ENCODE results near the gene ATP10D.

Gene ATP10D

GRCh38 chr4:47485047-47485692 lies at the start of gene ATP10D:
ATP10D (plus strand) TSS chr4:47485275; CDS start chr4:47512541, 27,266 bp downstream.
- in situ Hi-C loops (cut with HindIII; ENCODE audit: low sequenced_read_pairs) = no loop called here

- in situ Hi-C loops (cut with HindIII; ENCODE audit: low sequenced_read_pairs) = no loop called here
Observed at GRCh38 chr4:47442980-47443379, 42.1 kb upstream of the ATP10D start.

- in situ Hi-C loops (cut with HindIII; ENCODE audit: low sequenced_read_pairs) = no loop called here
Observed at GRCh38 chr4:47444031-47444430, 41.0 kb upstream of the ATP10D start.

DNA sequence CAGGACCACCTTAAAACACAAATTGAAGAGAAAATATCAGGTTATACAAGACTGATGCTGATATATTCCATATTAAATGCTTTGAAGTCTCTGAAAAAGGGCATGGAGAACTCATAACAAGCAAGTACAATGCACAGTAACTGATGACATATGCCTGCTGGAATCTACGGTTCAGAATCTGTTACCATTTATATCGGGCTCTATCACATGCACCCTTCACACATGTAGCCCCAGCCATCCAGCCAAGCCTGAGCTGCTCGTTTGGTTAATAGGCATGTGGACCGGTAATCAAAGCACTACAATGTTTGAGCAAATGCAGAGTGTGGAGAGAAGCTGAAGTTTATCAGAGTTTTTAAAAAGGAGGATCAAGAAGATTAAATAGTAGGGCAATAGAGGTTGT lies 33.4 kb upstream of the ATP10D start:
- in situ Hi-C loops (cut with HindIII; ENCODE audit: low sequenced_read_pairs) = no loop called here

DNA sequence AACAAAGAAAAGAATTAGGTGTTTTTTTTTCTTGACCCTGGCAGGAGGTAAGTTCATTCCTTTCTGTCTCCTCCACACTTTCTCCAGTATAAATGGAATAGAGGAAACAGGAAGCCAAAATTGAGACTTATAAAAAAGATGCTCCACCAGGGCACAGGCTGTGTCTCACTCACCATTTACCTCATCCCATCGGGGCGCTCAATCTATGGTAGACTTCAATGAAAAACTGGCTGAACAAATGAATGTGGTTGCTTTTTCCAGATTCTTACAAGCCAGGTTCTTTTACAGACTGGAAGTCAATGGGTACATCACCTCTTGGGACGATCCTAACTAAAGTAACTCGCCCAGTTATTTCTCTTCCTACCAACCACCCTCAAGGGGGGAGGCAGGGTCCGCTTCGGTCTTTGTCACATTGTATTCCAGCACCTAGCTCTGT lies 22.3 kb upstream of the ATP10D start:
- in situ Hi-C loops (cut with HindIII; ENCODE audit: low sequenced_read_pairs) = no loop called here

DNA sequence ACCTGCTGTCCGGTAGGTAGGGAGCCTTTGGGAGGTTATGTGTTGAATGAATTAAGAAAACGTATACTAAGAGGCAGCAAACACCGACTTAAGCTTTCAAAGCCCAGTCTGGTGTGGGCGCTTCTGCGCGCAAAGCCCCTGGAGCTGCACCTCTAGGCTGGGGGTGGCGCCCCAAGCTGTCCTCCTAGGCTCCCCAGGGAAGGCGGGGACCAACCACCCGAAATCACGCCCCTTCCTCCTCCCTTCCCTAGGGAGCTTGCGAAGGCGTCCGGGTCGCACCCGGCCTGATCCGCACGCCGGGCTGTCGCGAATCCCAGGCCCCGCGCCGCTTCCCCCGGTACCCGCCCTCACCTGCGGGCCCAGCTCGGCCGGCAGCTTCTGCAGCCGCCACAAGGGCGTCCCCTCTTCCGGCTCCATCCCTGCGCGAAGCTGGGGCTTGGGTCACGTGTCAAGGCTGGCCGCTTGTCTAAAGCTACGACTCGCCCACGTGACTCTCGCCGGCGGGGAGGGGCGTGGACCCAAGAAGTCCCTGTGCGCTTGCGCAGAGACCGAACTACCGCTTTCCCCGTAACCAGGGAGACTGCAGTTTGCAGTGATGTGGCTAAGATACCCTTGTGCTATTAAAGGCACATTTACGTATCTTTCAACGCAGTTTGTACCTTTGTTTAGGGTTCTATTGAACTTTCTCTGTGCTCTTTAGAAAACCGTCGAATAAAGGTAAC lies 21.7 kb upstream of the ATP10D start, which contains the start of gene COMMD8:
COMMD8 (minus strand) TSS at position 468 of the 722 bp plus-strand sequence; CDS start at position 417, 51 bp downstream.
- in situ Hi-C loops (cut with HindIII; ENCODE audit: low sequenced_read_pairs) = no loop called here

DNA sequence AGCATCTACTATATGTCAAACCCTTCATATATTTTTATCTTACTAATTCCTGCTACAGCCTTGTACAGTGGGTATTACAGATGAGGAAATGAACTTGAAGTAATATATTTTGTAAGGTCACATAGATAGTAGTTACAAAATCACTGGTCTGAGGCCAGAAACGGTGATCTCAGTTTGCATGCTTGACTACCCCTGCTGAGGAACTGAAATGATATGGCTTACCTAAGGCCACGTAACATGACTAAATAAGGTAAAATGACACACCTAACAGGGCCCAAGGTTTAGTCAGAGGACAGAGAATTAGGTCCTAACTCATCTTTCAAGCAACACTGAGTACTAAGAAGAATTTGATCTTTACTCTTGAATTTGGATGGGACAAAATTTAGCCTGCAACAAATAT lies 20.1 kb upstream of the ATP10D start:
- in situ Hi-C loops (cut with HindIII; ENCODE audit: low sequenced_read_pairs) = no loop called here

DNA sequence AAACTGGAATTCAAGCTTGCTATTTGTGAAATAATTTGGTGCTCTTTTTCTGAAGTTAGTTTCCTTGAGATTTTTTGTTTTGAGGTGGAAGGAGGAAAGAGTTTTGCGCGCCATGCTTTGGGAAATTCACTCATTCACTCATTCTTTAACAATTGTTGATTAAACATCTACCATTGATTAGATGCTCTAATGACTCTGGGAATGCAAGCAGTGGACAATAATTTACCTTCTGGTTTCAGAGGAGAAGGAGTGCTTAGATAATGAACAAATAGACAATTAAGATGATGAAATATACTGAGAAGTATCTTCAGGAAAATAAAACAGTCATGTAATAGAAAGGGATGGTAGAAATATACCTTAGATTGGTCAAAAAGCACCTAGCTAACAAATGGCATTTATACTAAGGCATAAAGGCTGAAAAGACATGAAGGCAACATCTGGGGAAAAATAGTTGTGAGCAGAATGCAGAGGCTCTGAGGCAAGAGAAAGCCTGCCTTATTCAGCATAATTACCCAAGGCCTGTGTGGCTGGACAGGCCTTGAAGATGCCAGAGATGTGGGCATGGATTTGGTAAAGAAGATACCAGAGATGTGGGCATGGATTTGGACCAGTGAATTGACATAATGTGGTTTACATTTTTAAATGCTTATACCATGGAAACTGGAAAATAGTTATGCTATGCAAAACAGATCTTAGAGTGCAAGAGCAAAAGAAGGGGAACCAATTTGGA lies 18.9 kb upstream of the ATP10D start:
- in situ Hi-C loops (cut with HindIII; ENCODE audit: low sequenced_read_pairs) = no loop called here

- in situ Hi-C loops (cut with HindIII; ENCODE audit: low sequenced_read_pairs) = no loop called here
Observed at GRCh38 chr4:47468706-47469365, 16.2 kb upstream of the ATP10D start.

- in situ Hi-C loops (cut with HindIII; ENCODE audit: low sequenced_read_pairs) = no loop called here
Observed at GRCh38 chr4:47469951-47470350, 15.1 kb upstream of the ATP10D start.

- in situ Hi-C loops (cut with HindIII; ENCODE audit: low sequenced_read_pairs) = no loop called here
Observed at GRCh38 chr4:47471064-47471463, 14.0 kb upstream of the ATP10D start.

DNA sequence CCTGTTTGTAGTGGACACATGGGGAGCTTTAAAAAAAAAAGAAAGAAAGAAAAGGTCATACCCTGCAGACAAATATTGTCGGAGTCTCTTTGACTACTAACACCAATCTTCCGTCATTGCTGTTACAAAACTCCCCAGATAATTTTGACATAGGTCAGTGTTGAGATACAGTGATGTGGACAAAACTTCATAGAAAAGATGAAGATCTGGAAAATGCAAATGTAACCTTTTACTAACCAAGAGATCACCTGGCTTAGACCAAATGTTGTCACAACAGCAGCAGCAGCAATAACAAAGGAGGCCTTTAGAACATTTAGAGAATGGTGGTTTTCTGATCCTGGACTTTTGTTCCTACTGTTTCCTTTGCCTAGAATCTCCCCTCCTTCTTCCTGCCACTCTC lies 13.5 kb upstream of the ATP10D start:
- in situ Hi-C loops (cut with HindIII; ENCODE audit: low sequenced_read_pairs) = no loop called here

DNA sequence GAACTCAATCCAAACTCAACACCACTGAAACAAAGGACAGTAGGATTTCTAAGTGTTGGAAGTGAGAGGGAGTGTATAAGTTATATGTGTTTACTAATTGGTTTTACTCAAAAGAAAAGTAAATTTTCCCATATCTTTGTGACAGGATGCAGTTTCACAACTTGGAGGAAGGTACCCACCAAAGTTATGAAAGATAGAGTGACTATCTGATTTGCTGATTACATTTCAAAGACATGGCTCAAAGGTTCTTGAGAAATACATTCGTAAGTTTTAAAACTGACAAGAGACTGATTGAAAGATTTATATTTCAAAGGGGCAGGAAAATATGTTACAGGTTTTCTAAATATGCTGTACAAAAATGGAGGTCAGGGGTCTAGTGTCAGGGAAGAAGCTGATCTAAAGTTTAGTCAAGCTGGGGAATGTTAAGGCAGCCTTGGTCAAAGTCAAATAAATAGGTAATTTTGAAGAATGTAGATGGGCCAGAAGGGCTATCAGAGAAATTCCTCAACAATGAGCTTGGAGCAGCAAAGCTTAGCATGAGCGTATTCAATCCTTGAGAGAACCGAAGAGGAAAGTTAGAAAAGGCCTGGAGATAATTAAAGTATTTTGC lies 11.8 kb upstream of the ATP10D start:
- in situ Hi-C loops (cut with HindIII; ENCODE audit: low sequenced_read_pairs) = no loop called here

GRCh38 chr4:47474799-47475198 lies 10.3 kb upstream of the ATP10D start:
- in situ Hi-C loops (cut with HindIII; ENCODE audit: low sequenced_read_pairs) = no loop called here

- in situ Hi-C loops (cut with HindIII; ENCODE audit: low sequenced_read_pairs) = no loop called here
Observed at GRCh38 chr4:47475411-47475810, 9.7 kb upstream of the ATP10D start.

DNA sequence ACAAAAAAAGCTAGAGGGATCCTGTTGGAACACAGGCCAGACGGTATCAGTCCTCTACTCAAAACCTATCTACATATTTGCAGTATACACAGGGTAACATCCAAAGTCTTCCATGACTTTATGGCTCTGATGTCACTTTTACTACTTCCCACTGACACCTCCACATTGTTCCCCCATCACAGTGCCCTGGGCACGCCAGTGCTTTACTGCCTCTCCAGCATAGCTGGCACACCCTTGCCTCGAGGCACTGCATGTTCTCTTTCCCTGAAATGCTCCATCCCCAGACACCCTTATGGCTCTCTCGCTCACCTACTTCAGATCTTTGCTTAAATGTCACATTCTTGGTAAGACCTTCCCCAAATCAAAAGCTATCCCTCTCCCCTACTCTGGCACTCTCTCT lies 6.3 kb upstream of the ATP10D start:
- in situ Hi-C loops (cut with HindIII; ENCODE audit: low sequenced_read_pairs) = no loop called here

DNA sequence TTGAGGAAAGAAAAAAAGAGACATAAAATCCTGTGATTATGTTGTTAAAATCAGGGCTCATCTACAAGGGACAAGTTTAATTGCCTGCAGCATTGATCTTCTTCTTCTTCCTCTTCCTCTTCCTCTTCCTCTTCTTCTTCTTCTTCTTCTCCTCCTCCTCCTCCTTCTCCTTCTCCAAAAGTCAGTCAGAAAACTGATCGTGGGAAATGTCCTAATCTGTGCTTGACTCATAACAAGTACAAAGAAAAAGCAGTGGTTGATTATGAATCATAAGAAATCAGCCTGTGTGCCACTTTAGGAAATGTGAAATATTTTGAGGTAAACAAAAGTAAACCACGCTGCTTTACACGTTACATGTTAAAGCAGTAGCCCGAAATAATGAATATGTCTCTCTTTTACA lies 2.7 kb upstream of the ATP10D start:
- in situ Hi-C loops (cut with HindIII; ENCODE audit: low sequenced_read_pairs) = no loop called here

- in situ Hi-C loops (cut with HindIII; ENCODE audit: low sequenced_read_pairs) = no loop called here
Observed at GRCh38 chr4:47483745-47484144, 1.3 kb upstream of the ATP10D start.

GRCh38 chr4:47484168-47484567 lies 907 bp upstream of the ATP10D start:
- in situ Hi-C loops (cut with HindIII; ENCODE audit: low sequenced_read_pairs) = no loop called here

DNA sequence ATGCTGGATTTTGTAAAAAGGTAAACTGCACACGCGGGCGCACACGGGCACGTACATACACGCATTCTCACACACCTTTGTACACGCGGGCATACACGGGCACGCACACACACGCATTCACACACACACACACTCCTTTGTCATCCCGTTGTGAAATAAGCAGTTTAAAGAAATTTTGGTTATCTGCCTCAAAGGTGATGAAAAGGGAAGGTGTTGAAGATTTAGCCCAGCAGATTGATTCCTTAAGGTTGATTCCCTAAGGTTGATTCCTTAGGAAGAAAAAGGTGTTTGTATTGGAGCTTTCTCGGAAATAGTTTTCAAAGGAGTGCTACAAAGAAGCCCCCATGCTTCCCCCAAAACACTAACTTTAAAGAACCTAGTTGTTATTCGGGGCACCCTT lies 693 bp downstream of the ATP10D start:
- in situ Hi-C loops (cut with HindIII; ENCODE audit: low sequenced_read_pairs) = no loop called here

- in situ Hi-C loops (cut with HindIII; ENCODE audit: low sequenced_read_pairs) = no loop called here
Observed at GRCh38 chr4:47486231-47486673, 1.2 kb downstream of the ATP10D start.

All from DLD1 (cell line).